H1 (cell line): ENCODE measurements around the gene AASDHPPT.

Experiments used
- RAD21 ChIP-seq, 2 experiments: IDR thresholded peaks in 1 of 2; conservative IDR thresholded peaks in 1 of 2; 2 replicates each; pipeline ENCODE4 v1.6.1; 2011; ENCODE audit warnings: low read depth in 2 of 2, low read length in 2 of 2, improper control_type of control experiment in 1 of 2, inconsistent platforms in 1 of 2, mild to moderate bottlenecking in 1 of 2, moderate library complexity in 1 of 2
- RNF2 ChIP-seq: fragments of 200-900, 300-1000 bp; sonication (generic); IDR thresholded peaks from 2 replicates; pipeline ENCODE4 v1.7.1; 2016; ENCODE audit warnings: borderline replicate concordance, low read depth, mild to moderate bottlenecking, antibody characterized with exemption, low read length; ENCODE audit not compliant: poor library complexity, severe bottlenecking; ENCODE audit errors: missing control alignments
- TF ChIP-seq, protein P1 (sequence below), 3 experiments: IDR thresholded peaks; 1 replicate in 2 of 3; 2 replicates in 1 of 3; pipeline versions ENCODE4 v1.5.1 to v1.6.1; 2011; ENCODE audit warnings: low read length in 3 of 3, mild to moderate bottlenecking in 3 of 3, inconsistent platforms in 2 of 3, low read depth in 1 of 3, moderate library complexity in 1 of 3; ENCODE audit not compliant: insufficient read depth in 1 of 3; ENCODE audit errors: control extremely low read depth in 1 of 3

GRCh38 chr11:106086850-106087249 lies 9.4 kb downstream of the AASDHPPT start:
- no peak for TF ChIP-seq RNF2
- TF ChIP-seq, protein P1, sequence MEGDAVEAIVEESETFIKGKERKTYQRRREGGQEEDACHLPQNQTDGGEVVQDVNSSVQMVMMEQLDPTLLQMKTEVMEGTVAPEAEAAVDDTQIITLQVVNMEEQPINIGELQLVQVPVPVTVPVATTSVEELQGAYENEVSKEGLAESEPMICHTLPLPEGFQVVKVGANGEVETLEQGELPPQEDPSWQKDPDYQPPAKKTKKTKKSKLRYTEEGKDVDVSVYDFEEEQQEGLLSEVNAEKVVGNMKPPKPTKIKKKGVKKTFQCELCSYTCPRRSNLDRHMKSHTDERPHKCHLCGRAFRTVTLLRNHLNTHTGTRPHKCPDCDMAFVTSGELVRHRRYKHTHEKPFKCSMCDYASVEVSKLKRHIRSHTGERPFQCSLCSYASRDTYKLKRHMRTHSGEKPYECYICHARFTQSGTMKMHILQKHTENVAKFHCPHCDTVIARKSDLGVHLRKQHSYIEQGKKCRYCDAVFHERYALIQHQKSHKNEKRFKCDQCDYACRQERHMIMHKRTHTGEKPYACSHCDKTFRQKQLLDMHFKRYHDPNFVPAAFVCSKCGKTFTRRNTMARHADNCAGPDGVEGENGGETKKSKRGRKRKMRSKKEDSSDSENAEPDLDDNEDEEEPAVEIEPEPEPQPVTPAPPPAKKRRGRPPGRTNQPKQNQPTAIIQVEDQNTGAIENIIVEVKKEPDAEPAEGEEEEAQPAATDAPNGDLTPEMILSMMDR (IDR thresholded peaks at IDR 0.05; ENCODE audit: control extremely low read depth in 1 of 3, insufficient read depth in 1 of 3, low read depth in 1 of 3, low read length in 3 of 3), result no peak
- no peak for TF ChIP-seq RAD21 (IDR thresholded peaks at IDR 0.05 in 1 of 2, conservative IDR thresholded peaks at IDR 0.05 in 1 of 2; ENCODE audit: low read depth in 2 of 2, low read length in 2 of 2)
